Effector CD8-positive, alpha-beta T cell (primary cell): ENCODE results near the gene NPHP4.
"Not testable (repeated sequence)": the region's sequence is repeated elsewhere in the genome, so short reads cannot be mapped to it uniquely, and the experiment has no call there.

Experiments used
- DNase-seq: peaks from one replicate; lab custom pipeline; 2025; lab: John Stamatoyannopoulos, UW

Gene NPHP4

DNA sequence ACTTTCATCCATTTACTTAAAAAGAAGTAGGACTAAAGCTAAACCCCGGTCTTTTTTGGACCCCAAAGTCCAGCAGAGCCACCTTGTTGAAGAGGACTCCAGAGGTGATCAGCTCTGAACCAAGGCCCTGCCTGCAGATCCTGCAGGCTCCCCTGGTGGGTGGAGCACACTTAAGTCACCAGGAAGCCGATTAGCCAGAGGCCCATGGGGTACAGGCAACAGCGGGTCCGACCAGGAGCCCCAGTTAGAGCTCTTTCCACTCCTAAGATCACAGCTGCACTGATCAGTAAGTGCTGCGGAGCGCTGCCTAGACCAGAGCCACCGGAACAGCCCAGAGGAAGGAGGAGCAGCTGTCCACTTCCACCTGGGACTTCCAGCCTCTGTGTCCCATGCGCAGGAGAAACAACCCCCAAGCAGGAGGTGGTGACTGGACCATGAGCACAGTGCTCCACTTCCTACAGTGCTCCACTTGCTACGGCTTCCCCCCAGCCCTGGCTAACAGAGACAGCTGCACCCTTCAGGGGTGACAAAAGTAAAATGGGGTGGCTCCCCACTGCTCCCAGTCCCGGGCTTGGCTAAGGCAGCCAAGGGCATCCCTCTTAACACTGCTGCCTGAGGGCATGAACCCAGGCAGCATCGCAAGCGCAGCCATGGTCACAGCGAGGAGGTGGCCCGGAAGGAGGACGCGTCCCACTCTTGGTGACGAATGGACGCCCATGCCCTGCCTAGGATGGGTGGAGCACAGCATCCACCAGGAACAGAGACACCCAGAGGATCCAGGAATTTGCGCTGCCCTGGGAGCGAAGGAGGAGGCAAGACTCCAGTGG lies 58.0 kb downstream of the NPHP4 start:
- DNase-seq = no peak

DNA sequence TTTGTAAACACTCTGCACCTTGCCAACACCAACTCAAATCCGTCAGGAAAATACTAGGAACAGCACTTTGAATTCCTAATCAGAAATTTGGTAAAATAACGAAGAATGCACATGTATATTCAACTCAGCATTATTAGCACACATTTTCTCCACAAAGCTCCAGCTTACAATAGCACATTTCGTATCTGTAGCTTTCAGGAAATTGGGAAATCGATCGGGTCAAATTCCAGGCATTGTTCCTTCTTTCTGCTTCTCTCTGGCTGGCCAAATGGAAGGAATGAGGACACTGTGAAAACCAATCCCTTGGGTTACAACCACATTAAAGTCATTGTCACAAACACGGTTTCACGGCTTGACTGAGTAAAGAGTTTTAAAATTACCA lies 58.6 kb downstream of the NPHP4 start:
- no peak for DNase-seq

DNA sequence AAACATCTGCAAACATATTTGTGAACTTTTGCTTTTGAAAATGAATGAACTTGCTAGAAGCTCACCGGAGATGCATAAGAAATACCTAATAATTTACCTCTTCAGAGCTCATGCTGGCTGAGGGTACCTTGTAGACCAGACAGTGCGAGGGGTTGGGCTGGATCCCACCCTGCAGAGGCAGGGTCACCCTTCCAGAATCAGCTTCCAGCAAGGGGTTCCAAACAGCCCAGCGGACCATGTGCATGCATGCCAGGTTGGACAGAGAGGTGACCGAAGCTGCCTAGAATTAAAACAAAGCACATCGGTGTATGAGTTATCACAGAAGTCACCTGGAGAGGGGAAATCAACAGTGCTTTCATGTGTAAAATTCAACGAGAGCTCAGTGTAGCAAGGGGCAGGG lies 59.2 kb downstream of the NPHP4 start:
- no peak for DNase-seq

DNA sequence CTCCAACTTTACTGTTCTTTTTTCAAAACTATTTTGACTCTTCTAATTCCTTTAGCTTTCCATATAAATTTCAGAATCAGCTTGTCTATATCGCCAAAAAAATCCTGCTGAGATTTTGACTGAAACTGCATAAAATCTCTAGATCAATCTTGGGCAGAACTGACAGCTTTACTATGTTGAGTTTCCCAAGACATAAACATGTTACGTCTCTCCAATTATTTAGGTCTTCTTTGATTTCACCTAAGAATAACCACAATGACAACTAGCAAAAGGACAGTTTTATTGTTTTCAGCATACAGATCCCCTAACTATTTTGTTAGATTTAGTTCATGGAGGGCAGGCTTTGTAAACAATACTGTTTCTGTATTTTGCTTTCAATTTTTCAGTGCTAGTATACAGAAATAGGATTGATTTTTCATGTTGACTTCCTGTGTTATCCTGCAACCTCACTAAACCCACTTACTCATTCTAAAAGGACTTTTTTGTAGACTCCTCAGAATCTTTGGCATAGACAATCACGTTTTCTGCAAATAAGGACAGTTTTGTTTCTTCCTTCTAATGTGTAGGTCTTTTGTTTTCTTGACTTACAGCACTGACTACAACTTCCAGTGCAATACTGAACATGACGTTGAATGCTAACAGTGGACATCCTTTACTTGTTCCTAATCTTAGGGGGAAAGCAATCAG lies 63.4 kb downstream of the NPHP4 start:
- no peak for DNase-seq

GRCh38 chr1:5927506-5928370 lies 64.5 kb downstream of the NPHP4 start:
- DNase-seq = no peak

- DNase-seq = no peak
These were observed 65.4 kb downstream of the NPHP4 start for GRCh38 chr1:5926686-5927435.

- not testable (repeated sequence) for DNase-seq
These were observed 69.4 kb downstream of the NPHP4 start for GRCh38 chr1:5922700-5923330.

- no peak for DNase-seq
These were observed 70.6 kb downstream of the NPHP4 start for GRCh38 chr1:5921671-5922070.

- no peak for DNase-seq
These were observed 71.1 kb downstream of the NPHP4 start for GRCh38 chr1:5921129-5921528.

DNA sequence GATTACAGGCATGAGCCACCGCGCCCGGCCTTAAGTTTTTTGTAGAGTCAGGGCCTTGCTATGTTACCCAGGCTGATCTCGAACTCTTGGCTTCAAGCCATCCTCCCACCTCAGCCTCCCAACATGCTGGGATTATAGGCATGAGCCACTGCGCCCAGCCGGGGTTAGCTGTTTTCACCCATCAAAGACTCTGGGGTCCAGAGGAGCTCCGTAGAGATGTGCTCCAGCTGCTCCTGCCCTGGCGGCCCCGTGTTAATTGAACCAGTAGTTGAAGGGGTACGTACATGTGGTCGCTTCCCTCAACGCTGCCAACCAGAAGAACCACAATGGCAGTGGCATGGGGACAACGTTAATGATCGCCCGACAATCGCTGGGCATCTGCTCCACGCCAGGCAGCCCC lies 72.0 kb downstream of the NPHP4 start:
- DNase-seq = no peak

DNA sequence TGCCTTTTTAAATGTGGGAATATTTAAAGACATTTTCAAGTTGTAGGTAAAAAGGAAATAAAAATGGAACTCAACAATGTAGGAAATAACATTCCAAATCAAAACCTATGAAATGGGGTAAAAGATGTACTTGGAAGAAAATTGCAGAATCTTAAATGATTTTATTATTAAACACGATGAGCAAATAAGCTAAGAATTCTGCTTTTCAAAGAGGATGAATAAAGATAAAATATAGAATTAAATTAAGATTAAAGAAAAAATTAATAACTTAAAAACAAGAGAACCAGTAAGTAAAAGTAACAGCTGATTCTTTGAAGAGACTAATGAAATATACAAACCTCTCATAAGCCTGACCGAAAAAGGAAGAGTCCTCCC lies 74.0 kb downstream of the NPHP4 start:
- DNase-seq = no peak

DNA sequence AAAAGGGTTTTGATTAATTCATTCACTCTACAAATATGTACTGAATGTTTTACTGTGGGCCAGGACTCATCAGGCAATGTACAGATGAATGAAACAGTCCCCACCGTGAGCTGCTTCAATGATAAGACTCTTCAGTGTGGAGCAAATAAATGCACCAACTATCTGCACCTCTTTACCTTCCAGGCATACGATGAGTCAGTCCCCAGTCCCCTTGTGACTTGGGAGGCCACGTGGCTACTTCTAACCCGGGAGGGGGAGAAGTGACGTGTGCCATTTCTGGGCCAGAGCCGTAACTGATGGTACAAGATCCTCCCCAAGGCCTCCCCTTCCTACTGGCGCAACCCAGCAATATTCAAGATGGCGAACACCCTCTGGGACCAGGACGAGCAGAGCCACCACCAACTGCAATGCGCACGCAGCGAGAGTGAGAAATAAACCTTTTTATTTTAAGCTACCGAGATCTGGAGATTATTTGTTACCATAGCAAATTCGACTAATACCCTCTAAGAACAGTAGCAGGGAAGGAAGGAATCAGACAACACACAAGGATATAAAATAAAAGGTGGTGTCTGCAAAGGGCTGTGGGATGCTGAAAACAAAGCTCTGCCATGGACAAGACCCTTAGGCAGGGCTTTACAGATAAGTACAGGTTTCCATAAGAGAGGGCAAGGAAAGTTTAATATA lies 74.5 kb downstream of the NPHP4 start:
- no peak for DNase-seq

- DNase-seq = no peak
These were observed 75.0 kb downstream of the NPHP4 start for GRCh38 chr1:5917281-5917590.

- no peak for DNase-seq
These were observed 75.5 kb downstream of the NPHP4 start for GRCh38 chr1:5916572-5917280.

GRCh38 chr1:5915587-5916571 lies 76.3 kb downstream of the NPHP4 start:
- DNase-seq = no peak

DNA sequence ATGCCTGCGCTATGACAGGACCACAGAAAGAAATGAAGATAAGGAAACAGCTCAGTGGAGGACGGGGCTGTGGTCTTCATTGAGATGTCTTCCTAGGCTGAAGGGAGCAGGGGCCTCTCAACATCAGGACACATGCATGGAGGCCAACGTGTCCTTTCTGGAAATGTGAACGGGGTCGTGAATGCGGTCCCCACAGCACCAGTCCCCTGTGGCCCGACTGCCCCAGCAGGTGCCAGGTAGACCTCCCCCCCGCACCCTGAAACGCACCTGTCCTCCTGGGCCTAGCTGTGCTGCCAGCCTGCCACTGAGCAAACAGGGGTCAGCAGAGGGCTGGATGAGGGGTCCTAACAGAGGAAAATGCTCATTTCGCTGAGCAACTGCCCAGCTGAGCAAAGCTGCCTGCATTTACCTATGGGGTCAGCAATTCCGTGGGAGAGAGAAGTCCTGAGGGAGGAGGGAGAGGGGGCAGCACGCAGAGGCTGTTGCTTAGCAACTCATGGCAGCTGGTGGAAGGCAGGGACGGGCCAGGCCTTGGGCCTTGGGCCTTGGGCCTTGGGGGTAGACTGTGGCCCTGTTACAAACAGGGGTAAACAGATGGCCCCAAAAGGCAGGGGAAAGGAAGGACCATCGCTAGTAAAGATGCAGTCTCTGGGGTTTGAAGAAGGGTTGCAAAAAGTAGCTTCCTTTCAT lies 77.4 kb downstream of the NPHP4 start:
- no peak for DNase-seq

DNA sequence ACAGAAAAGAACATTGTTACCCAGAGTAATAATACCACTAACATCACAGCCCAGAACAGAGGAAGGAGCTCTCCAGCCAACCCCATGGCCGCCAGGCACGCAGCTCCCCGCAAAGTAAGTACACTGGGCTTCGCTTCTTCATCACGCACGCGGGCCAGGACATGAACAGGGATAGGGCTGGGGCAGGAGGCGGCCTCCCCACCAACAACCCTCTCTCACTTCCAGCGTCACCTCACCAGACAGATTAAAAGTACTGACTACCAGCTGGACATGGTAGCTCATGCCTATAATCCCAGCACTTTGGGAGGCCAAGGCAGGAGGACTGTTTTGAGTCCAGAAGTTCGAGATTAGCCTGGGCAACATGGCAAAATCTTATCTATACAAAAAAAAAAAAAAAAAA lies 78.3 kb downstream of the NPHP4 start:
- no peak for DNase-seq

GRCh38 chr1:5913078-5913845 lies 79.0 kb downstream of the NPHP4 start:
- no peak for DNase-seq
